ENCODE data around the gene SUPT5H.

DNA sequence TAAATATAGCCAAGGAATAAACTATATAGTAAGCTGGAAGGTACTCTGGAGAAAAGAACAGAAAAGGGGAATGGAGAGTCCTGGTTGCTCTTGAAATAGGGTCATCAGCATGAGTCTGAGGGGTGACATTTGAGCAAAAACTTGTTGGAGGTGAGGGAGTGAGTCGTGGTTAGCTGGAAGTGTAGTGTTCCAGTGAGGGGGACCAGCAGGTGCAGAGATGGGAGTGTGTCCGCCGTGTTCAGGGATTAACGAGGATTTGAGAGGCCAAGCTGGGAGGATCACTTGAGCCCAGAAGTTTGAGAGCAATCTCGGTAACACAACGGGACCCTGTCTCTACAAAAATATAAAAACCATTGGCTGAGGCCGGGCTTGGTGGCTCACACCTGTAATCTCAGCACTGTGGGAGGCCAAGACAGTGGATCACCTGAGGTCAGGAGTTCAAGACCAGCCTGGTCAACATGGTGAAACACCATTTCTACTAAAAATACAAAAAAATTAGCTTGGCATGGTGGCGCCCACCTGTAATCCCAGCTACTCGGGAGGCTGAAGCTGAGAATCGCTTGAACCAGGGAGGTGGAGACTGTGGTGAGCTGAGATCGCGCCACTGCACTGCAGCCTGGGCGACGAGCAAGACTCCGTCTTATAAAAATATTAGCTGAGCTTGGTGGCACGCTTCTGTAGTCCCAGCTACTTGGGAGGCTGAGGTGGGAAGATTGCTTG lies 1.1 kb downstream of the SUPT5H start:
- TF ChIP-seq CTCF (IDR thresholded peaks at IDR 0.05; ENCODE audit: low read depth, low read length) (no peak), MYC (IDR thresholded peaks at IDR 0.05; ENCODE audit: low read depth, low read length) (no peak)
